WTC11 (cell line): ENCODE results near the gene MITF. TPM values are rescaled to one million over a fixed set of nuclear protein-coding genes. Genes with fewer than 3 reads are reported as not detected.

Experiments
- ATAC-seq: fragments of 200-7000 bp; cut with Tn5 transposase; 2 replicates; pipeline ENCODE4 v1.10.0; 2021; ENCODE audit warnings: mild to moderate bottlenecking, moderate library complexity
- CTCF ChIA-PET: fragments of 300-600 bp; sonication (Branson Sonifier 250); formaldehyde crosslinking; loops from one replicate; lab custom pipeline; 2021; ENCODE audit warnings: antibody characterized with exemption; lab: Charles Lee
- POLR2A ChIA-PET: fragments of 350-600 bp; sonication (Branson Sonifier 250); formaldehyde crosslinking; loops from one replicate; lab custom pipeline; 2021; ENCODE audit warnings: antibody characterized with exemption; lab: Charles Lee
- DNase-seq: peaks from one replicate; pipeline ENCODE4 v3.0.0; 2021; ENCODE audit warnings: low spot score
- H3K27ac Mint-ChIP-seq: 2 replicates; pipeline ENCODE4 v1.8.0; 2021; ENCODE audit warnings: mixed read lengths
- H3K27me3 Mint-ChIP-seq: 2 replicates; pipeline ENCODE4 v1.8.0; 2021; ENCODE audit warnings: low read depth, mild to moderate bottlenecking, moderate library complexity, mixed read lengths
- H3K36me3 Mint-ChIP-seq: 2 replicates; pipeline ENCODE4 v1.8.0; 2021; ENCODE audit warnings: mixed read lengths
- H3K4me1 Mint-ChIP-seq: 2 replicates; pipeline ENCODE4 v1.8.0; 2022; ENCODE audit warnings: mixed read lengths
- H3K4me3 Mint-ChIP-seq: 2 replicates; pipeline ENCODE4 v1.8.0; 2021; ENCODE audit warnings: mild to moderate bottlenecking, moderate library complexity, mixed read lengths
- H3K9me3 Mint-ChIP-seq: 2 replicates; pipeline ENCODE4 v1.8.0; 2021; ENCODE audit warnings: mixed read lengths
- CREB1 ChIP-seq: sonication (generic); formaldehyde crosslinking; IDR thresholded peaks from 2 replicates; pipeline ENCODE4 v1.8.0; 2023; ENCODE audit warnings: mild to moderate bottlenecking, missing genetic modification reagents
- ESRRA ChIP-seq: sonication (generic); formaldehyde crosslinking; IDR thresholded peaks from 2 replicates; pipeline ENCODE4 v1.8.1; 2022; ENCODE audit warnings: mild to moderate bottlenecking, missing genetic modification reagents, borderline replicate concordance
- FOXK1 ChIP-seq: sonication (generic); formaldehyde crosslinking; IDR thresholded peaks from 2 replicates; pipeline ENCODE4 v1.8.0; 2022; ENCODE audit warnings: mild to moderate bottlenecking, moderate library complexity, missing genetic modification reagents
- GRHL2 ChIP-seq: fragments of 250-450 bp; sonication (Bioruptor Pico); IDR thresholded peaks from 2 replicates; pipeline ENCODE4 v1.8.0; 2022; ENCODE audit warnings: mild to moderate bottlenecking, moderate library complexity; ENCODE audit not compliant: insufficient replicate concordance, severe bottlenecking
- IRF2 ChIP-seq: sonication (generic); formaldehyde crosslinking; IDR thresholded peaks from 2 replicates; pipeline ENCODE4 v1.8.0; 2022; ENCODE audit warnings: low read depth, missing genetic modification reagents, borderline replicate concordance
- JUN ChIP-seq: sonication (generic); formaldehyde crosslinking; IDR thresholded peaks from 2 replicates; pipeline ENCODE4 v1.8.0; 2023; ENCODE audit warnings: mild to moderate bottlenecking, missing genetic modification reagents
- NFE2L1 ChIP-seq: sonication (generic); formaldehyde crosslinking; IDR thresholded peaks from 2 replicates; pipeline ENCODE4 v1.8.1; 2023; ENCODE audit warnings: missing genetic modification reagents
- NFYB ChIP-seq: sonication (generic); formaldehyde crosslinking; conservative IDR thresholded peaks from 2 replicates; pipeline ENCODE4 v1.8.0; 2022; ENCODE audit warnings: low read depth, missing genetic modification reagents
- PRRX2 ChIP-seq: fragments of 250-450 bp; sonication (Bioruptor Pico); IDR thresholded peaks from 2 replicates; pipeline ENCODE4 v1.8.0; 2021; ENCODE audit warnings: mild to moderate bottlenecking
- SP1 ChIP-seq: sonication (generic); formaldehyde crosslinking; conservative IDR thresholded peaks from 2 replicates; pipeline ENCODE4 v1.8.1; 2022; ENCODE audit warnings: missing genetic modification reagents
- TCF7 ChIP-seq: sonication (generic); formaldehyde crosslinking; IDR thresholded peaks from 2 replicates; pipeline ENCODE4 v1.8.0; 2022; ENCODE audit warnings: mild to moderate bottlenecking, low read depth, missing genetic modification reagents, moderate library complexity
- TEAD1 ChIP-seq: sonication (generic); formaldehyde crosslinking; IDR thresholded peaks from 2 replicates; pipeline ENCODE4 v1.8.0; 2022; ENCODE audit warnings: mild to moderate bottlenecking, missing genetic modification reagents
- TEAD4 ChIP-seq: sonication (generic); formaldehyde crosslinking; IDR thresholded peaks from 2 replicates; pipeline ENCODE4 v1.8.0; 2022; ENCODE audit warnings: mild to moderate bottlenecking, missing genetic modification reagents
- ZBTB21 ChIP-seq: sonication (generic); formaldehyde crosslinking; IDR thresholded peaks from 2 replicates; pipeline ENCODE4 v1.8.1; 2023; ENCODE audit warnings: mild to moderate bottlenecking, missing genetic modification reagents, borderline replicate concordance
- ZNF138 ChIP-seq: sonication (generic); formaldehyde crosslinking; conservative IDR thresholded peaks from 2 replicates; pipeline ENCODE4 v1.8.1; 2022; ENCODE audit warnings: mild to moderate bottlenecking, moderate library complexity, missing genetic modification reagents
- ZNF317 ChIP-seq: sonication (generic); formaldehyde crosslinking; IDR thresholded peaks from 2 replicates; pipeline ENCODE4 v1.8.1; 2023; ENCODE audit warnings: low read depth, mild to moderate bottlenecking, moderate library complexity, missing genetic modification reagents, borderline replicate concordance
- ZNF396 ChIP-seq: fragments of 250-450 bp; sonication (Bioruptor Pico); IDR thresholded peaks from 2 replicates; pipeline ENCODE4 v1.8.0; 2021; ENCODE audit warnings: mild to moderate bottlenecking, moderate library complexity, borderline replicate concordance
- ZNF416 ChIP-seq: fragments of 250-450 bp; sonication (Bioruptor Pico); IDR thresholded peaks from 2 replicates; pipeline ENCODE4 v1.9.0; 2021; ENCODE audit warnings: mild to moderate bottlenecking, inconsistent platforms
- total RNA-seq: library from RNA; stranded (reverse); gene quantifications from 3 replicates; pipeline ENCODE4 v1.2.3, GENCODE V29; 2021
- TF ChIP-seq, protein P1 (sequence below): fragments of 200-600 bp; IDR thresholded peaks from 2 replicates; pipeline ENCODE4 v1.8.0; 2022; ENCODE audit warnings: antibody characterized with exemption
- TF ChIP-seq, protein P2 (sequence below): sonication (generic); formaldehyde crosslinking; IDR thresholded peaks from 2 replicates; pipeline ENCODE4 v1.8.1; 2022; ENCODE audit warnings: mild to moderate bottlenecking, missing genetic modification reagents, moderate library complexity, borderline replicate concordance
- TF ChIP-seq, protein P3 (sequence below): fragments of 250-450 bp; sonication (Bioruptor Pico); IDR thresholded peaks from 2 replicates; pipeline ENCODE4 v1.8.0; 2021; ENCODE audit warnings: mild to moderate bottlenecking
- TF ChIP-seq, protein P4 (sequence below): fragments of 250-450 bp; sonication (Bioruptor Pico); IDR thresholded peaks from 2 replicates; pipeline ENCODE4 v1.9.0; 2021; ENCODE audit warnings: moderate library complexity, mild to moderate bottlenecking, inconsistent platforms, borderline replicate concordance
- TF ChIP-seq, protein P5 (sequence below): sonication (generic); formaldehyde crosslinking; IDR thresholded peaks from 2 replicates; pipeline ENCODE4 v1.8.0; 2023; ENCODE audit warnings: missing genetic modification reagents
- TF ChIP-seq, protein P6 (sequence below): sonication (generic); formaldehyde crosslinking; IDR thresholded peaks from 2 replicates; pipeline ENCODE4 v1.8.1; 2023; ENCODE audit warnings: mild to moderate bottlenecking, missing genetic modification reagents, borderline replicate concordance

MITF gene
- total RNA-seq, 1 experiment from 2014 or later: 1.3 TPM

DNA sequence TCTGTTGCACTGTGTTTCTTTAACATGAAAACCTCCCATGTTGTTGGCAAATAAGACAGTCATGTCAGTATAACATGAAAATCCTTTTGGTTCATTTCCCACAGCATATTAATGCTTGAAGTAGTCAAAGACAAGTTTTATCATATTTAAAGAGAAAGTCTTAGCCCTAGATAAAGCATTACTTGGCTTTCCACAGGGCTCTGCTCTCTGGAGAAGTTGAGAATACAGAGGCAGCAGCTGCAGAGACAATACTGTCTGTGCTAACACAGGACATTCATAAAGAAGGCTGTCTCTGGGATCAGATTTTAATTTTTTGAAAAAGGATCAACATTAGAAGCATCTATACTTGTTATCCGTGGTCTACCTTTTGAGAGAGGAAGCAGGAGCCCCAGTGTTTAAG lies 156.8 kb downstream of the MITF start (continued):
- TF ChIP-seq ZNF416 (CRISPR knock-in tag) (no peak), ZNF396 (no peak), SP1 (CRISPR knock-in tag) (no peak), TCF7 (CRISPR knock-in tag) (no peak), PRRX2 (CRISPR knock-in tag) (no peak), TEAD1 (CRISPR knock-in tag) (no peak), ZBTB21 (CRISPR knock-in tag) (no peak), GRHL2 (CRISPR knock-in tag) (no peak), IRF2 (CRISPR knock-in tag) (no peak)
- TF ChIP-seq, protein P1, sequence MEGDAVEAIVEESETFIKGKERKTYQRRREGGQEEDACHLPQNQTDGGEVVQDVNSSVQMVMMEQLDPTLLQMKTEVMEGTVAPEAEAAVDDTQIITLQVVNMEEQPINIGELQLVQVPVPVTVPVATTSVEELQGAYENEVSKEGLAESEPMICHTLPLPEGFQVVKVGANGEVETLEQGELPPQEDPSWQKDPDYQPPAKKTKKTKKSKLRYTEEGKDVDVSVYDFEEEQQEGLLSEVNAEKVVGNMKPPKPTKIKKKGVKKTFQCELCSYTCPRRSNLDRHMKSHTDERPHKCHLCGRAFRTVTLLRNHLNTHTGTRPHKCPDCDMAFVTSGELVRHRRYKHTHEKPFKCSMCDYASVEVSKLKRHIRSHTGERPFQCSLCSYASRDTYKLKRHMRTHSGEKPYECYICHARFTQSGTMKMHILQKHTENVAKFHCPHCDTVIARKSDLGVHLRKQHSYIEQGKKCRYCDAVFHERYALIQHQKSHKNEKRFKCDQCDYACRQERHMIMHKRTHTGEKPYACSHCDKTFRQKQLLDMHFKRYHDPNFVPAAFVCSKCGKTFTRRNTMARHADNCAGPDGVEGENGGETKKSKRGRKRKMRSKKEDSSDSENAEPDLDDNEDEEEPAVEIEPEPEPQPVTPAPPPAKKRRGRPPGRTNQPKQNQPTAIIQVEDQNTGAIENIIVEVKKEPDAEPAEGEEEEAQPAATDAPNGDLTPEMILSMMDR: no peak
- TF ChIP-seq, protein P2, sequence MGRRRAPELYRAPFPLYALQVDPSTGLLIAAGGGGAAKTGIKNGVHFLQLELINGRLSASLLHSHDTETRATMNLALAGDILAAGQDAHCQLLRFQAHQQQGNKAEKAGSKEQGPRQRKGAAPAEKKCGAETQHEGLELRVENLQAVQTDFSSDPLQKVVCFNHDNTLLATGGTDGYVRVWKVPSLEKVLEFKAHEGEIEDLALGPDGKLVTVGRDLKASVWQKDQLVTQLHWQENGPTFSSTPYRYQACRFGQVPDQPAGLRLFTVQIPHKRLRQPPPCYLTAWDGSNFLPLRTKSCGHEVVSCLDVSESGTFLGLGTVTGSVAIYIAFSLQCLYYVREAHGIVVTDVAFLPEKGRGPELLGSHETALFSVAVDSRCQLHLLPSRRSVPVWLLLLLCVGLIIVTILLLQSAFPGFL (CRISPR knock-in tag): no peak
- TF ChIP-seq, all 79 proteins: peak for 0

DNA sequence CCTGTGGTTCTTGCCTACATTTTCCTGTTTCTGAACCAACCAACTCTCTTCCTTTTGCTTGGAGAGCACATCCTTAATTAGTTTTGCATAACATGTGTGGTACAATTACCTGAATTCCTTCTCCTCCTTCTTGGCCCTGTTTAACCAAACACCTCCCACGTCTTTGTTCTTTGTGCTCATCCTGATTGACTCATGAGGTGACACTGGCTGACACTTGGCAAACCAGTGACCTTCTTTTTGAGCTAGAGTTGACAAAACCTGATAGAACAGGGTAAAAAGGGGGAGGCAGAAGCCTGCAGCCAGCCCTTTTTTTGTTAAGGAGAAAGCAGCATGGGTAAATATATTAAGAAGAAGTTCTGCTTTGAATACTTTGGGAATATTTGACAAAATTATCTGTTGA lies 161.1 kb downstream of the MITF start:
- no peak for DNase-seq
- Mint-ChIP-seq H3K36me3 (no peaks in the 10 kb centered on the region), H3K27ac (no peak overlapping the region), H3K27me3 (peaks cover 2% of the 10 kb centered on the region)
- CTCF ChIA-PET: no interaction called here
- no peak for ATAC-seq
- POLR2A ChIA-PET: no interaction called here
- TF ChIP-seq TEAD4 (CRISPR knock-in tag) (no peak), NFE2L1 (CRISPR knock-in tag) (no peak), CREB1 (no peak)
- TF ChIP-seq, protein P3, sequence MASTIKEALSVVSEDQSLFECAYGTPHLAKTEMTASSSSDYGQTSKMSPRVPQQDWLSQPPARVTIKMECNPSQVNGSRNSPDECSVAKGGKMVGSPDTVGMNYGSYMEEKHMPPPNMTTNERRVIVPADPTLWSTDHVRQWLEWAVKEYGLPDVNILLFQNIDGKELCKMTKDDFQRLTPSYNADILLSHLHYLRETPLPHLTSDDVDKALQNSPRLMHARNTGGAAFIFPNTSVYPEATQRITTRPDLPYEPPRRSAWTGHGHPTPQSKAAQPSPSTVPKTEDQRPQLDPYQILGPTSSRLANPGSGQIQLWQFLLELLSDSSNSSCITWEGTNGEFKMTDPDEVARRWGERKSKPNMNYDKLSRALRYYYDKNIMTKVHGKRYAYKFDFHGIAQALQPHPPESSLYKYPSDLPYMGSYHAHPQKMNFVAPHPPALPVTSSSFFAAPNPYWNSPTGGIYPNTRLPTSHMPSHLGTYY (CRISPR knock-in tag): no peak
- TF ChIP-seq, protein P4, sequence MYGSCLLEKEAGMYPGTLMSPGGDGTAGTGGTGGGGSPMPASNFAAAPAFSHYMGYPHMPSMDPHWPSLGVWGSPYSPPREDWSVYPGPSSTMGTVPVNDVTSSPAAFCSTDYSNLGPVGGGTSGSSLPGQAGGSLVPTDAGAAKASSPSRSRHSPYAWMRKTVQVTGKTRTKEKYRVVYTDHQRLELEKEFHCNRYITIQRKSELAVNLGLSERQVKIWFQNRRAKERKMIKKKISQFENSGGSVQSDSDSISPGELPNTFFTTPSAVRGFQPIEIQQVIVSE (CRISPR knock-in tag): no peak
- TF ChIP-seq, protein P5, sequence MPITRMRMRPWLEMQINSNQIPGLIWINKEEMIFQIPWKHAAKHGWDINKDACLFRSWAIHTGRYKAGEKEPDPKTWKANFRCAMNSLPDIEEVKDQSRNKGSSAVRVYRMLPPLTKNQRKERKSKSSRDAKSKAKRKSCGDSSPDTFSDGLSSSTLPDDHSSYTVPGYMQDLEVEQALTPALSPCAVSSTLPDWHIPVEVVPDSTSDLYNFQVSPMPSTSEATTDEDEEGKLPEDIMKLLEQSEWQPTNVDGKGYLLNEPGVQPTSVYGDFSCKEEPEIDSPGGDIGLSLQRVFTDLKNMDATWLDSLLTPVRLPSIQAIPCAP (CRISPR knock-in tag): no peak
- TF ChIP-seq, all 79 proteins: peak for 0
- Mint-ChIP-seq H3K4me3 (no peak overlapping the region), H3K4me1 (no peaks in the 10 kb centered on the region), H3K9me3 (no peaks in the 10 kb centered on the region)

DNA sequence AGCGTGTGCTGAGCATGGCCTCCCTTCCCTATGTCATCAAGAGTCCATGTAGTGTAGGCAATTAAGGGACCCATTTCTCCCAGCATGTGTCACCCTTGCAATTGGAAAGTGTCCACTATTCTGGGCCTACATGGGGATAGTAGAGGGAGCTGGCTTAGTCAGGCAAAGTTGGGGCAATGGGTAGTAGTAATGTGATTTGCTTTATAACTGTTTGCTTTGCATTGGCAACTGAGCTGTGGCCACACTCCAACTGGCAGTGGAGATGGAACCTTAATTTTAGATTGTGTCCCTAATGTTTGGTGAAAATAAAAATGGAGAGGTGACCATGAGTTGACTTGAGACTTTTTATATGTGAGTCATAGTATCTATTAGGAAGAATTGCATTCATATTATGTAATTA lies 162.5 kb downstream of the MITF start:
- Mint-ChIP-seq H3K4me3 (no peak overlapping the region), H3K27ac (no peak overlapping the region), H3K36me3 (no peaks in the 10 kb centered on the region), H3K4me1 (no peaks in the 10 kb centered on the region), H3K9me3 (no peaks in the 10 kb centered on the region), H3K27me3 (no peaks in the 10 kb centered on the region)
- ChIA-PET CTCF (no interaction called here), POLR2A (no interaction called here)
- TF ChIP-seq NFYB (CRISPR knock-in tag) (no peak), ZNF138 (CRISPR knock-in tag) (no peak), ESRRA (no peak), ZNF317 (CRISPR knock-in tag) (no peak), JUN (CRISPR knock-in tag) (no peak), FOXK1 (no peak)
- TF ChIP-seq, protein P6, sequence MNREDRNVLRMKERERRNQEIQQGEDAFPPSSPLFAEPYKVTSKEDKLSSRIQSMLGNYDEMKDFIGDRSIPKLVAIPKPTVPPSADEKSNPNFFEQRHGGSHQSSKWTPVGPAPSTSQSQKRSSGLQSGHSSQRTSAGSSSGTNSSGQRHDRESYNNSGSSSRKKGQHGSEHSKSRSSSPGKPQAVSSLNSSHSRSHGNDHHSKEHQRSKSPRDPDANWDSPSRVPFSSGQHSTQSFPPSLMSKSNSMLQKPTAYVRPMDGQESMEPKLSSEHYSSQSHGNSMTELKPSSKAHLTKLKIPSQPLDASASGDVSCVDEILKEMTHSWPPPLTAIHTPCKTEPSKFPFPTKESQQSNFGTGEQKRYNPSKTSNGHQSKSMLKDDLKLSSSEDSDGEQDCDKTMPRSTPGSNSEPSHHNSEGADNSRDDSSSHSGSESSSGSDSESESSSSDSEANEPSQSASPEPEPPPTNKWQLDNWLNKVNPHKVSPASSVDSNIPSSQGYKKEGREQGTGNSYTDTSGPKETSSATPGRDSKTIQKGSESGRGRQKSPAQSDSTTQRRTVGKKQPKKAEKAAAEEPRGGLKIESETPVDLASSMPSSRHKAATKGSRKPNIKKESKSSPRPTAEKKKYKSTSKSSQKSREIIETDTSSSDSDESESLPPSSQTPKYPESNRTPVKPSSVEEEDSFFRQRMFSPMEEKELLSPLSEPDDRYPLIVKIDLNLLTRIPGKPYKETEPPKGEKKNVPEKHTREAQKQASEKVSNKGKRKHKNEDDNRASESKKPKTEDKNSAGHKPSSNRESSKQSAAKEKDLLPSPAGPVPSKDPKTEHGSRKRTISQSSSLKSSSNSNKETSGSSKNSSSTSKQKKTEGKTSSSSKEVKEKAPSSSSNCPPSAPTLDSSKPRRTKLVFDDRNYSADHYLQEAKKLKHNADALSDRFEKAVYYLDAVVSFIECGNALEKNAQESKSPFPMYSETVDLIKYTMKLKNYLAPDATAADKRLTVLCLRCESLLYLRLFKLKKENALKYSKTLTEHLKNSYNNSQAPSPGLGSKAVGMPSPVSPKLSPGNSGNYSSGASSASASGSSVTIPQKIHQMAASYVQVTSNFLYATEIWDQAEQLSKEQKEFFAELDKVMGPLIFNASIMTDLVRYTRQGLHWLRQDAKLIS (CRISPR knock-in tag): no peak
- ATAC-seq (no peak), DNase-seq (no peak)
